HCT116 (cell line): ENCODE data around the gene CDKN2A. TPM values are rescaled to one million over a fixed set of nuclear protein-coding genes. Genes with fewer than 3 reads are reported as not detected.

Source experiments
- ATAC-seq: fragments of 200-7000 bp; cut with Tn5 transposase; 2 replicates; pipeline ENCODE4 v1.9.1; 2020; ENCODE audit warnings: mild to moderate bottlenecking, moderate library complexity
- BruUV-seq: library from RNA; stranded (reverse); fragments of 400-500 nt; replicated peaks from 2 replicates; lab custom pipeline; 2021; lab: Mats Ljungman, UMichigan
- CTCF ChIA-PET: fragments of 300-600 bp; sonication (Branson Sonifier 250); formaldehyde crosslinking; loops from one replicate; lab custom pipeline; 2021; ENCODE audit warnings: antibody characterized with exemption; lab: Charles Lee
- POLR2A ChIA-PET: fragments of 300-600, 350-600 bp; sonication (Branson Sonifier 250); formaldehyde crosslinking; loops from one replicate; lab custom pipeline; 2021; ENCODE audit warnings: antibody characterized with exemption; lab: Charles Lee
- RAD21 ChIA-PET, 2 experiments: fragments of 300-600 bp; sonication (Branson Sonifier 250); formaldehyde crosslinking; loops; one replicate each; lab custom pipeline; 2023; ENCODE audit warnings: low total read pairs in 2 of 2; ENCODE audit not compliant: uncharacterized antibody in 2 of 2, unreplicated experiment in 2 of 2, low non-redundant PET in 1 of 2; lab: Charles Lee
- DNase-seq: peaks from one replicate; pipeline ENCODE4 v3.0.0-alpha.2; 2010; ENCODE audit warnings: low read depth, low spot score
- H2AFZ ChIP-seq: fragments of 200-600 bp; shearing (Covaris generic), sonication (generic); 2 replicates; pipeline ENCODE4 v1.6.1; 2017; ENCODE audit warnings: low read depth, mixed run types, mixed read lengths, antibody characterized with exemption, low read length; ENCODE audit not compliant: poor library complexity, severe bottlenecking
- H3K27ac ChIP-seq: 2 replicates; pipeline ENCODE4 v1.5.1; 2012; ENCODE audit warnings: low read depth, low read length
- H3K27me3 ChIP-seq: fragments of 200-600 bp; sonication (generic); 2 replicates; pipeline ENCODE4 v1.6.1; 2016; ENCODE audit warnings: mixed run types, low read length, mixed read lengths; ENCODE audit not compliant: insufficient read depth
- H3K36me3 ChIP-seq, 2 experiments: fragments of 200-500 bp in 1 of 2; fragments of 200-600 bp in 1 of 2; sonication (Bioruptor generic) in 1 of 2; sonication (generic) in 1 of 2; 2 replicates each; pipeline versions ENCODE4 v1.5.1 to v1.6.1; 2014 to 2016; ENCODE audit warnings: low read length in 2 of 2, inconsistent platforms in 1 of 2, mixed read lengths in 1 of 2, mixed run types in 1 of 2; ENCODE audit not compliant: insufficient read depth in 2 of 2, control insufficient read depth in 1 of 2
- H3K4me1 ChIP-seq, 2 experiments: fragments of 200-600 bp in 1 of 2; sonication (generic) in 1 of 2; 2 replicates each; pipeline versions ENCODE4 v1.5.1 to v1.6.1; 2012 to 2017; ENCODE audit warnings: low read length in 2 of 2, inconsistent platforms in 1 of 2, mild to moderate bottlenecking in 1 of 2, mixed read lengths in 1 of 2, mixed run types in 1 of 2, moderate library complexity in 1 of 2; ENCODE audit not compliant: insufficient read depth in 2 of 2, control insufficient read depth in 1 of 2
- H3K4me2 ChIP-seq: fragments of 200-600 bp; sonication (generic); 2 replicates; pipeline ENCODE4 v1.6.1; 2017; ENCODE audit warnings: mixed run types, low read length, mixed read lengths
- H3K4me3 ChIP-seq, 2 experiments: fragments of 200-600 bp in 1 of 2; sonication (generic) in 1 of 2; replicated peaks in 1 of 2; 2 replicates each; pipeline ENCODE4 v1.5.1; 2011 to 2016; ENCODE audit warnings: low read length in 2 of 2, control low read depth in 1 of 2, low read depth in 1 of 2, mild to moderate bottlenecking in 1 of 2, mixed read lengths in 1 of 2, mixed run types in 1 of 2
- H3K79me2 ChIP-seq: fragments of 200-600 bp; sonication (generic); 2 replicates; pipeline ENCODE4 v1.6.1; 2017; ENCODE audit warnings: mild to moderate bottlenecking, mixed run types, low read length, moderate library complexity, mixed read lengths; ENCODE audit not compliant: insufficient read depth
- H3K9ac ChIP-seq: fragments of 200-600 bp; sonication (generic); 2 replicates; pipeline ENCODE4 v1.6.1; 2016; ENCODE audit warnings: low read length, mixed read lengths
- H3K9me2 ChIP-seq: fragments of 200-600 bp; sonication (generic), shearing (Covaris generic); 2 replicates; pipeline ENCODE4 v1.6.1; 2017; ENCODE audit warnings: mixed run types, mild to moderate bottlenecking, moderate library complexity; ENCODE audit not compliant: insufficient read depth
- H3K9me3 ChIP-seq, 2 experiments: fragments of 200-500 bp in 1 of 2; fragments of 200-600 bp in 1 of 2; sonication (Bioruptor generic) in 1 of 2; sonication (generic) in 1 of 2; 2 replicates each; pipeline ENCODE4 v1.6.1; 2014 to 2017; ENCODE audit warnings: low read length in 2 of 2, mixed read lengths in 2 of 2, inconsistent platforms in 1 of 2, low read depth in 1 of 2, mild to moderate bottlenecking in 1 of 2, mixed run types in 1 of 2, moderate library complexity in 1 of 2; ENCODE audit not compliant: control insufficient read depth in 1 of 2, insufficient read depth in 1 of 2
- H4K20me1 ChIP-seq: fragments of 200-600 bp; sonication (generic), shearing (Covaris generic); 2 replicates; pipeline ENCODE4 v1.6.1; 2017; ENCODE audit warnings: mixed run types, mild to moderate bottlenecking, moderate library complexity; ENCODE audit not compliant: insufficient read depth
- ATF3 ChIP-seq: IDR thresholded peaks from 2 replicates; pipeline ENCODE4 v1.6.1; 2012
- CBX3 ChIP-seq: IDR thresholded peaks from 2 replicates; pipeline ENCODE4 v1.6.1; 2012; ENCODE audit warnings: low read depth
- CTCF ChIP-seq, 3 experiments: fragments of 200-600 bp in 1 of 3; sonication (generic) in 1 of 3; IDR thresholded peaks in 2 of 3; conservative IDR thresholded peaks in 1 of 3; 2 replicates each; pipeline ENCODE4 v1.5.1; 2012 to 2017; ENCODE audit warnings: low read depth in 2 of 3, low read length in 2 of 3, antibody characterized with exemption in 1 of 3, borderline replicate concordance in 1 of 3, control low read depth in 1 of 3, mild to moderate bottlenecking in 1 of 3, mixed read lengths in 1 of 3, mixed run types in 1 of 3, moderate library complexity in 1 of 3; ENCODE audit not compliant: insufficient read depth in 1 of 3
- EGR1 ChIP-seq: IDR thresholded peaks from 2 replicates; pipeline ENCODE4 v1.6.1; 2012; ENCODE audit warnings: low read depth
- ELF1 ChIP-seq: IDR thresholded peaks from 2 replicates; pipeline ENCODE4 v1.6.1; 2012; ENCODE audit warnings: low read depth, borderline replicate concordance
- EZH2phosphoT487 ChIP-seq: fragments of 200-600 bp; IDR thresholded peaks from 2 replicates; pipeline ENCODE4 v1.6.1; 2018; ENCODE audit warnings: antibody characterized with exemption, borderline replicate concordance
- FOSL1 ChIP-seq: IDR thresholded peaks from 2 replicates; pipeline ENCODE4 v1.6.1; 2012; ENCODE audit warnings: low read depth
- JUND ChIP-seq: IDR thresholded peaks from 2 replicates; pipeline ENCODE4 v1.6.1; 2012
- POLR2AphosphoS5 ChIP-seq: IDR thresholded peaks from 2 replicates; pipeline ENCODE4 v1.6.1; 2011; ENCODE audit warnings: mild to moderate bottlenecking, low read depth, low read length, moderate library complexity
- RAD21 ChIP-seq: IDR thresholded peaks from 2 replicates; pipeline ENCODE4 v1.6.1; 2012; ENCODE audit warnings: low read depth, mild to moderate bottlenecking
- SIN3A ChIP-seq: IDR thresholded peaks from 2 replicates; pipeline ENCODE4 v1.6.1; 2012; ENCODE audit warnings: low read depth
- SRF ChIP-seq: IDR thresholded peaks from 2 replicates; pipeline ENCODE4 v1.6.1; 2012; ENCODE audit warnings: low read depth
- YY1 ChIP-seq: IDR thresholded peaks from 2 replicates; pipeline ENCODE4 v1.6.1; 2011; ENCODE audit warnings: low read length, low read depth, moderate library complexity, mild to moderate bottlenecking; ENCODE audit not compliant: insufficient replicate concordance; ENCODE audit errors: extremely low read depth
- ZBTB33 ChIP-seq: IDR thresholded peaks from 2 replicates; pipeline ENCODE4 v1.6.1; 2011; ENCODE audit warnings: mild to moderate bottlenecking, low read length, moderate library complexity; ENCODE audit not compliant: insufficient replicate concordance; ENCODE audit errors: extremely low read depth
- ZFX ChIP-seq: fragments of 450-650 bp; IDR thresholded peaks from 2 replicates; pipeline ENCODE4 v1.6.1; 2017
- ZNF274 ChIP-seq: fragments of 200-500 bp; sonication (Bioruptor generic); IDR thresholded peaks from 2 replicates; pipeline ENCODE4 v1.6.1; 2014; ENCODE audit warnings: mild to moderate bottlenecking, low read depth, low read length, inconsistent platforms
- intact Hi-C: fragments of 100-400 bp; cut with micrococcal nuclease; formaldehyde crosslinking; loops from 2 replicates; pipeline ENCODE4 v1.10.0; 2022
- total RNA-seq: library from RNA; stranded (reverse); gene quantifications from one replicate; pipeline ENCODE4 v1.2.1, GENCODE V29; 2021; ENCODE audit not compliant: unreplicated experiment

CDKN2A gene
- total RNA-seq, 1 experiment from 2014 or later = 89.7 TPM

DNA sequence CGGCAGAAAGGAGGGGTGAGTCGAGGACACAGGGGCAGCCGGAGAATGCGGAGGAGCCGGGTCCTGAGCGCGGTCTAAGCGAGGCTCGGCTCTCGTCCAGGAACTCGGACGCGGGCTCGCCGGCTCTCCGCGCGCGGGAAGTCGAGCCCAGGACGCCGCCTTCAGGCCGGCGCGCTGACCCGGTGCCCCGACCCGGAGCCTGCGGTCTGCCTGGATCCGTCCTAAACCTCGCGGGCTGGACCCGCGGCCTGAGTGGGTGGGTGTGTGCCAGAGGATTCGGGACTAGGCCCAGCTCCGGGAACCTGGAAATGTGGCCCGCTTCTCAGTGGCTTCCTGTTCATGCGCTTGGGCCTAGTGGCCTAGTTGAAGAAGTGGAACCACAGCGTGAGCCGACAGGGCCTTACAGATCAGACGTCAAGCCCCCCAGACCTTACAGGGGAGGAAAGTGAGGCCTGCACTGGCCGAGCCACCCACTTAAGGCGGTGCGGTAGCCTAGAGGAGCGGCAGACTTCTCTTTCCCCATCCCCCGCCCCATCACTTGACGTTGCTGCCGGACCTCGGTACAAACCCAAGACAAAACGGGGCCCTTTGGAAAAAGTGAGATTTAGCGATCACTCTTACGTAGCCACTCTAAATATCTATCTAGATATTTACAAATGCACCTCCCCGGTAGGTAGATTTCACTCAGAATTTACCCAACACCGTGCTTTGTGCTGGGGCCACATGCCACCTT is 1.6 kb upstream of the CDKN2A start (continued):
- TF ChIP-seq ZBTB33 = no peak
- peak; percentile 33; the same call in 1 of the 2 replicates for TF ChIP-seq RAD21

- peak overlapping the region; percentile 89 for H3K27ac ChIP-seq
- H3K36me3 ChIP-seq = no peaks in the 10 kb centered on the region
- ATAC-seq (peak; percentile 72), DNase-seq (peak; percentile 56)
- peak overlapping the region; percentile 91 for H3K4me2 ChIP-seq
- H4K20me1 ChIP-seq = no peaks in the 10 kb centered on the region
- peak overlapping the region; percentile 86 for H3K9ac ChIP-seq
- intact Hi-C loops = no loop called here
- no TSS peak for BruUV-seq
- RAD21 ChIA-PET = interaction anchor here (0.6 to 0.7 kb wide), 3 partner anchors 20 to 106 kb away, joined by 3 to 5 read pairs (median 4); no protein-coding TSS in a partner anchor
- no peaks in the 10 kb centered on the region for H3K9me2 ChIP-seq
- peak overlapping the region; percentile 79 to 81 for H3K4me3 ChIP-seq
- H3K27me3 ChIP-seq = no peaks in the 10 kb centered on the region
- peak overlapping the region; percentile 69 for H2AFZ ChIP-seq
- peaks cover 4 to 19% of the 10 kb centered on the region in 2 experiments; a peak in 3 of 4 replicates for H3K4me1 ChIP-seq
- no peaks in the 10 kb centered on the region for H3K9me3 ChIP-seq
- H3K79me2 ChIP-seq = peaks cover 56% of the 10 kb centered on the region
- CTCF ChIA-PET = interaction anchor here (0.7 to 3.2 kb wide), 5 partner anchors 14 to 249 kb away, joined by 3 to 36 read pairs (median 4); partner anchors contain the start of gene CDKN2B
- POLR2A ChIA-PET = interaction anchor here (0.6 to 1.4 kb wide), 4 partner anchors 13 to 46 kb away, joined by 3 to 5 read pairs (median 4); partner anchors contain the start of gene CDKN2B
- TF ChIP-seq YY1 (no peak), ATF3 (no peak), SRF (no peak), FOSL1 (no peak), EZH2phosphoT487 (no peak), ZNF274 (no peak), JUND (no peak), CTCF (IDR thresholded peaks at IDR 0.05 in 2 of 3, conservative IDR thresholded peaks at IDR 0.05 in 1 of 3; ENCODE audit: borderline replicate concordance in 1 of 3, insufficient read depth in 1 of 3, low read depth in 2 of 3, low read length in 2 of 3) (no peak), RAD21 (no peak), SIN3A (peak; percentile 13; the same call in 1 of the 2 replicates), CBX3 (no peak), POLR2AphosphoS5 (peak; percentile 37), ELF1 (no peak), EGR1 (no peak), ZFX (no peak), ZBTB33 (no peak)
Observed at GRCh38 chr9:21995006-21995665, 944 bp upstream of the CDKN2A start.
